ENCODE measurements around the gene RGL3.
"Not testable (repeated sequence)": the region's sequence is repeated elsewhere in the genome, so short reads cannot be mapped to it uniquely, and the experiment has no call there.

RGL3 gene

GRCh38 chr19:11448923-11449554 is 29.9 kb upstream of the RGL3 start:
- no peak for DNase-seq (ENCODE audit: low spot score)

GRCh38 chr19:11448410-11448809 is 29.3 kb upstream of the RGL3 start:
- no peak for DNase-seq (ENCODE audit: low spot score)

DNA sequence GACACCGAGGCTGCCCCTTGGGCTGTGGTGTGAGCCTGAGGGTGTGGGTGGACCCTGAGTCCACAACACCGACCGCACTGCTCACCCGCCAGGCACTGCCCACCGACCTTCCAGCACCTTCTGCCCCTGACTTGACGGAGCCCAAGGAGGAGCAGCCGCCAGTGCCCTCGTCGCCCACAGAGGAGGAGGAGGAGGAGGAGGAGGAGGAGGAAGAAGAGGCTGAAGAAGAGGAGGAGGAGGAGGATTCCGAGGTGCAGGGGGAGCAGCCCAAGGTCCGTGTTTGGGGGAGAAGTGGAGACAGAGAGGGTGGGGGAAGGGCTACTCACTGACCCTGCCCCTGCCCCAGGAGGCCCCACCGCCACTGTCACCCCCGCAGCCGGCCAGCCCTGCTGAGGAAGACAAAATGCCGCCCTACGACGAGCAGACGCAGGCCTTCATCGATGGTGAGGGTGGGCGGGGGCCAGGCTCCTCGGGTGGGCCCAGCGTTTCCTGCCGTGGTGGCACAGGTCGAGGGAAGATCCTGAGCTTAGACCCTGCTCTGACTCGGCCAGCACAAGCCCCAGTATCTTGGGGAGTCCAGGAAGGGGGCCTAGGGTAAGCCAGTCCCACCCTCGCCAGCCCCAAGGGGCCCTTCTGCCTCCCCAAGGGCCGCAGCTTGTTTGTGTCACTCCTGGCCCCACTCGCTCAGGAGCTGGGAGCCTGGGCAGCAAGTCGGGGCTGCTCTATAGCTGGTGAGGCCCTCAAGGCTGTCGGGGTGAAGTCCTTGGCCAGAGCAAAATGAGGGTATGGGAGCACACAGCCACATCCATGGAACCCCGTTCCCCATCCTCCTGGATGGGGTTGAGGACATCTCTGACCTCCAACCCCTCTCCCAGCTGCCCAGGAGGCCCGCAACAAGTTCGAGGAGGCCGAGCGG is 28.5 kb upstream of the RGL3 start:
- DNase-seq (ENCODE audit: low spot score): no peak

GRCh38 chr19:11446652-11447301 is 27.7 kb upstream of the RGL3 start:
- no peak for DNase-seq (ENCODE audit: low spot score)

DNA sequence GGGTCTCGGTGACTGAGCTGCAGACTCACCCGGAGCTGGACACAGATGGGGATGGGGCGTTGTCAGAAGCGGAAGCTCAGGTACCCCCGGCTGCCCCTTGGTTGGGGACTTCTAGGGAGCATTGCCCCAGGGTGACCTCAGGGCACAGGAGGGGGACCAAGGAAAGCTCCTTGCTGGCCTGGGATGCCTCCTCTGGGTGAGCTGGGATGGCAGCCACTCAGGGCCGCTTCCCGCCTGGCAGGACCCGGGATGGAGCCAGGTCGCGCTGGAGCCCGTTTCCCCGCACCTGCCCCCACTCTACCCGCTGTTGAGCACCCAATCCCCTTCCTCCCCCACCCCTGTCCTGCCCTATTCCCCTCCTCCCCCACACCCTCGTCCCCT is 27.1 kb upstream of the RGL3 start:
- DNase-seq (ENCODE audit: low spot score): no peak

- DNase-seq (ENCODE audit: low spot score): no peak
Measured at GRCh38 chr19:11445141-11445540, 26.0 kb upstream of the RGL3 start.

GRCh38 chr19:11444059-11444458 is 24.9 kb upstream of the RGL3 start:
- no peak for DNase-seq (ENCODE audit: low spot score)

GRCh38 chr19:11437955-11438354 is 18.8 kb upstream of the RGL3 start:
- DNase-seq (ENCODE audit: low spot score): no peak

GRCh38 chr19:11435833-11436313 is 16.8 kb upstream of the RGL3 start:
- no peak for DNase-seq (ENCODE audit: low spot score)

- peak; percentile 99 for DNase-seq (ENCODE audit: low spot score)
Measured at GRCh38 chr19:11435057-11435832, 16.1 kb upstream of the RGL3 start, which contains the start of the genes ODAD3 and PRKCSH. TSS of gene ODAD3 (minus strand) at chr19:11435121. CDS start at chr19:11435016, 105 bp downstream. TSS of gene PRKCSH (plus strand) at chr19:11435635. CDS start at chr19:11436118, 483 bp downstream.

GRCh38 chr19:11434703-11435056 is 15.6 kb upstream of the RGL3 start:
- DNase-seq (ENCODE audit: low spot score): no peak

- not testable (repeated sequence) for DNase-seq (ENCODE audit: low spot score)
Measured at GRCh38 chr19:11433526-11433925, 14.4 kb upstream of the RGL3 start.

- DNase-seq (ENCODE audit: low spot score): no peak
Measured at GRCh38 chr19:11426656-11427055, 7.5 kb upstream of the RGL3 start.

DNA sequence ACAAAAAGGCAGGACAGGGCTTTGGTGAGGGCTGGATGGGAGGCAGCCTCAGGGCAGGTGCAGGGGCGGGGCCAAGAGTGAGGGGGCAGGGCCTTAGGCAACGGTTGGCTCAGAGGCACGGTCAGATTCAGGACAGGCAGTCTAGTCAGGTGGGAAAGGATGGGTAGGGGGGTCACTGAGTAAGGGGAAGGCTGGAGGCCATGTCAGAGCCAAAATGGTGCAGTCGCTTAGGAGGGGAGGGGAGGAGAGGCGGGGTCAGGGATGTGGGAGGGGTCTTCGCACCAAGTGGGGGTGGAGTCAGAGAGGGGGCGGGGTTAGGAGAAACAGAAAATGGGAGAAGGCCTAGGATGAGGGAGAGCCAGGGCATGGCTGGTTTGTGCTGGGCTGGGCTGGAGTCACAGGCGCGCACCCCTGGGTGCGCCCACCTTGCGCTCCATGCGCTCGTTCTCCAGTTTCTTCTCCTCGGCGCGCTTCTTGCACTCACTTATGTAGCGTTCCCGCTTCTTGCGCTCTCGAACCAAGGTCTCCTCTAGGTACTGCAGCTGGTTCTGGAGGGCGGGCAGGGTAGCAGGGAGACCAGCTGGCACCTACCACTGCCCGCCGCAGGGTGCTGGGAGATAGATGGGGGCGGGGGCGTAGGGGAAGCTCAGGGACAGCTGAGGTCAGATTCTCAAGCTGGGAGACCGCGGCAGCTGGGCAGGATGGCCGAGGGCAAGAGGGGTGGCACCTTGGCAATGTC is 6.8 kb upstream of the RGL3 start:
- no peak for DNase-seq (ENCODE audit: low spot score)

- DNase-seq (ENCODE audit: low spot score): no peak
Measured at GRCh38 chr19:11423791-11424181, 4.7 kb upstream of the RGL3 start.

DNA sequence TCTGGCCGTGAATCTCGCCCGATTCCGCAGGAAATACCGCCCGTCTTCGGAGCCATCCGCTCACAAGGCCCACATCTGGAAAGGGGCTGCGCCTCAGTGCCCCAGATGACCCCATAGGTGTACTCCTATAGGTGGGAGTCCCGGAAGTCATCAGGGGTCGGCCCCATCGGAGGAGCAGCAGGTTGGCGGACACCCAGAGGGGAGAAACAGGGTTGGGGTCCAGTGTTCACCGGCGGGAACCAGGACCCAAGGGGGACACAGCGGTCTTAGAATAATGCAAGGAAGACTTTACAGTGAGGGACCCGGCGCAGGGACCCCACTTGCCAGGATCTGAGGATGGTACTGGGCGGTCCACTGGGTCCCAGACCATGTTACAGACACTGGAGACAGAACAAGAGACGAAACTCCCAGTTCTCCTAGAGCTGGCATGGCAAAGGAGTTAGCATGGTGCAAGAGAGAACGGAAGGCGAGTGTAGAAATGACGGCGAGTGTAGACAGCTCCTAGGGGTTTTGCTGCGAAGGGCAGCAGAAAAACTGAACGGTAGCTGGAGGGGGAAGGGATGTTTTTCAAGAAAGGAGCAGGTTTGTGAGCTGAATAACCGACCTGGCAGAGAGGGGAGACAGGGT is 4.2 kb upstream of the RGL3 start:
- DNase-seq (ENCODE audit: low spot score): no peak

DNA sequence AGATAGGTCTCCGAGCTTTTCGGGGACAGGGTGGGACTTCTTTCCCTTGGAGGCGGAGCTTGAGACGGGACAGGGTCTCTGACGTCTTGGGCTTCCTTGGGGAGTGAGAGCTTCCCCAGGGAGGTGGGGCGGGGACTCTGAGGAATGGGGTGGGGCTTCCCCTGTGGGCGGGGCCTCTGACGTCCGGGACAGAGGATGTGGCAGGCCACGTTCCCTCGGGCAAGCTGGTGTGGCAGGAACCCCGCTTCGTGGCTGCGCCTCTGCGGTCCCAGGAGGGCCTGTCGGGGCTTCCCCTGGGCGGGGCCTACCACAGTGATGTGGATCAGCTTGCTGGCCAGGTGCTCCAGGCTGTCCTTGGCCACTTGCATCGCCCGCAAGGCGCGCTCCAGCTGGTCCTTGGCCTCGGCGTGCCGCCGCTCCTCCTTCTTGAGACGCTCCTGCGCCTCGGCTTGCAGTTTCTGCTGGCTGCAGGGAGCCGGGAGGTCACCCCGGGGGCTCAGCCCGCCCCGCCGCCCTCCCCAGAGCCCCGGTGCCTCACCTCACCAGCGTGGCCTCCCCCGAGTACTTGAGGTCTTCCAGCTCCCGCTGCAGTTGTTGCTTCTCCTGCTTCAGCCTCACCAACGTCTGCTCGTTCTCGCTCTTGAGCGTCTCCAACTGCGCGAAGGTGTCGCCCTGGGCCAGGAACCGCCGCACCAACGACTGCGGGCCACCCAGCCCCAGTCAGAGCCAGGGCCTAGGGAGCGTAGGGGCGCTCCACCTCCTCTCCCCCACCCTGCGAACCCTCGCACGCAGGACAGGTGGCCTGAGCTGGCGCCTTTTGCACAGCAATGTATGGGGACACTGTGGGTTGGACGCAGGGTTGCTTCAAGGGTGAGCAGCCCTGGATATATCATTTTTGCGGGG is 3.3 kb upstream of the RGL3 start:
- DNase-seq (ENCODE audit: low spot score): no peak

GRCh38 chr19:11421371-11422098 is 2.4 kb upstream of the RGL3 start:
- no peak for DNase-seq (ENCODE audit: low spot score)
